ENCODE data around the gene CLEC4G.

The CLEC4G gene

DNA sequence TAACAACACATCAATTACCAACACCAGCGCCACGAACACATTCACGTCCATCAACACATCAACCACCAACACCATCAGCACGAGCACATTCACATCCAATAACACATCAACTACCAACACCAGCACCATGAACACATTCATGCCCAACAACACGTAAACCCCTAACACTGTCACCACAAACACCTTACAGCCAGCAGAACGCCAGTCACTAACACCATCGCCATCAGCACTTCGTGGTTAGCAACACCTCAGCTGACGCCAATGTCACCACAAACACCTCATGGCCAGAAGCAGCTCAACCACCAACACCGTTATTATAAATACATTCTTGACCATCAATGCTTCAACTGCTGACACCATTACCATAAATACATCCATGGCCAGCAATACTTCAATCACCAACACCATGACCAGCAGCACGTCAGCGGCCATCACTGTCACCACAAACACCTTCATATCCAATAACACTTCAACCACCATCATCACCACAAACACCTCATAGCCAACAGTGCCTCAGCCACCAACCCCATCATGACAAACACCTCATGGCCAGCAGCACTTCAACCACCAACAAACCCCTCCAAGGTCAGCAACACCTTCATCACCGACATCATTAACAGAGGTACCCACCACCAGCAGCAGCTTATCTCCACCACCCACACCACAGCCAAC lies 39.4 kb downstream of the CLEC4G start:
- H3K4me3 ChIP-seq (ENCODE audit: insufficient read depth, low read length, poor library complexity, severe bottlenecking), result no peak overlapping the region
- no peaks in the 10 kb centered on the region for H3K9me2 ChIP-seq (replicated peaks; ENCODE audit: insufficient read depth, low read length)
- no peaks in the 10 kb centered on the region for H4K20me1 ChIP-seq (ENCODE audit: low read depth, low read length)
- no peaks in the 10 kb centered on the region for H3F3A ChIP-seq (ENCODE audit: insufficient read depth)
- H3K9me3 ChIP-seq (ENCODE audit: insufficient read depth, low read length), result no peaks in the 10 kb centered on the region
- H3K79me2 ChIP-seq (ENCODE audit: insufficient read depth, low read length), result no peaks in the 10 kb centered on the region
- no peak overlapping the region for H2AFZ ChIP-seq (ENCODE audit: low read depth, low read length, severe bottlenecking)
- no peak overlapping the region for H3K27ac ChIP-seq (ENCODE audit: low read depth, low read length)
- no peak overlapping the region for H3K4me2 ChIP-seq (ENCODE audit: low read depth, low read length, poor library complexity, severe bottlenecking)
- H3K9ac ChIP-seq (ENCODE audit: low read length), result no peak overlapping the region
- H3K27me3 ChIP-seq (ENCODE audit: low read length), result no peaks in the 10 kb centered on the region
- no peaks in the 10 kb centered on the region for H3K36me3 ChIP-seq (ENCODE audit: low read length)
- TF ChIP-seq EZH2phosphoT487 (conservative IDR thresholded peaks at IDR 0.05; ENCODE audit: low read length), result no peak
- TF ChIP-seq, protein P1, sequence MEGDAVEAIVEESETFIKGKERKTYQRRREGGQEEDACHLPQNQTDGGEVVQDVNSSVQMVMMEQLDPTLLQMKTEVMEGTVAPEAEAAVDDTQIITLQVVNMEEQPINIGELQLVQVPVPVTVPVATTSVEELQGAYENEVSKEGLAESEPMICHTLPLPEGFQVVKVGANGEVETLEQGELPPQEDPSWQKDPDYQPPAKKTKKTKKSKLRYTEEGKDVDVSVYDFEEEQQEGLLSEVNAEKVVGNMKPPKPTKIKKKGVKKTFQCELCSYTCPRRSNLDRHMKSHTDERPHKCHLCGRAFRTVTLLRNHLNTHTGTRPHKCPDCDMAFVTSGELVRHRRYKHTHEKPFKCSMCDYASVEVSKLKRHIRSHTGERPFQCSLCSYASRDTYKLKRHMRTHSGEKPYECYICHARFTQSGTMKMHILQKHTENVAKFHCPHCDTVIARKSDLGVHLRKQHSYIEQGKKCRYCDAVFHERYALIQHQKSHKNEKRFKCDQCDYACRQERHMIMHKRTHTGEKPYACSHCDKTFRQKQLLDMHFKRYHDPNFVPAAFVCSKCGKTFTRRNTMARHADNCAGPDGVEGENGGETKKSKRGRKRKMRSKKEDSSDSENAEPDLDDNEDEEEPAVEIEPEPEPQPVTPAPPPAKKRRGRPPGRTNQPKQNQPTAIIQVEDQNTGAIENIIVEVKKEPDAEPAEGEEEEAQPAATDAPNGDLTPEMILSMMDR (IDR thresholded peaks at IDR 0.05; ENCODE audit: insufficient read depth, low read length, poor library complexity, severe bottlenecking), result no peak

DNA sequence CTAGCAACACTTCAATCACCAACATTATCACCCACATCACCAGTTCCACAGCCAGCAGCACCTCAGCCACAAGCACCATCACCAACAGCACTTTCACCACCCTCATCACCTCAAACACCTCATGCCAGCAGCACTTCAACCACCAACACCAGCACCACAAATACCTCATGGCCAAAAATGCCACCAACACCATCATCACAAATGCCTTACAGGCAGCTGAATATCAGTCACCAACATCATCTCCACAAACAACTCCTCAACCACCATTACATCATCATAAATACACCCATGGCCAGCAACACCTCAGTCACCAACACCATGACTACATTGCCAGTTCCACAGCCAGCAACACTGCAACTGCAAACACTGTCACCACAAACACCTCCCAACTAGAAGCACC lies 40.4 kb downstream of the CLEC4G start:
- Histone ChIP-seq H3K4me2 (ENCODE audit: low read depth, low read length, poor library complexity, severe bottlenecking) (no peak overlapping the region), H3K36me3 (ENCODE audit: low read length) (no peaks in the 10 kb centered on the region), H4K20me1 (ENCODE audit: low read depth, low read length) (no peaks in the 10 kb centered on the region)

DNA sequence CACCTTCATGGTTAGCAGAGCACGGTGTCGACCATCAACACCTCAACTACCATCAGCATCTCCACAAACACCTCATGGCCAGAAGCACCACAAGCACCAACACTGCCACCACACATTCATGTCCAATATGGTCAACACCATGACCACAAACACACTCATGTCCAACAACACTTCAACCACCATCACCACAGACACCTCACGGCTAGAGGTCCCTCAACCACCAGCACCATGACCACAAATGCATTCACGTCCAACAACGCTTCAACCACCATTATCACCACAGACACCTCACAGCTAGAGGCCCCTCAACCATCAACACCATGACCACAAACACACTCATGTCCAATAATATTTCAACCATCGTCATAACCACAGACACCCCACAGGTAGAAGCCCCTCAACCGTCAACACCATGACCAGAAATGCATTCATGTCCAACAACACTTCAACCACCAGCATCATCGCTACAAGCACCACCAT lies 41.1 kb downstream of the CLEC4G start:
- H3K4me2 ChIP-seq (ENCODE audit: low read depth, low read length, poor library complexity, severe bottlenecking), result no peak overlapping the region
- no peak overlapping the region for H3K27ac ChIP-seq (ENCODE audit: low read depth, low read length)
- H3K9ac ChIP-seq (ENCODE audit: low read length), result no peak overlapping the region
- H4K20me1 ChIP-seq (ENCODE audit: low read depth, low read length), result no peaks in the 10 kb centered on the region
- no peak overlapping the region for H3K4me3 ChIP-seq (ENCODE audit: insufficient read depth, low read length, poor library complexity, severe bottlenecking)
- no peak for TF ChIP-seq EZH2phosphoT487 (conservative IDR thresholded peaks at IDR 0.05; ENCODE audit: low read length)
- TF ChIP-seq, protein P1 (IDR thresholded peaks at IDR 0.05; ENCODE audit: insufficient read depth, low read length, poor library complexity, severe bottlenecking), result no peak
- H2AFZ ChIP-seq (ENCODE audit: low read depth, low read length, severe bottlenecking), result no peak overlapping the region
- no peaks in the 10 kb centered on the region for H3K36me3 ChIP-seq (ENCODE audit: low read length)
- no peaks in the 10 kb centered on the region for H3K9me3 ChIP-seq (ENCODE audit: insufficient read depth, low read length)
- H3K9me2 ChIP-seq (replicated peaks; ENCODE audit: insufficient read depth, low read length), result no peaks in the 10 kb centered on the region
- H3F3A ChIP-seq (ENCODE audit: insufficient read depth), result no peaks in the 10 kb centered on the region
- no peaks in the 10 kb centered on the region for H3K27me3 ChIP-seq (ENCODE audit: low read length)
- no peaks in the 10 kb centered on the region for H3K79me2 ChIP-seq (ENCODE audit: insufficient read depth, low read length)

More for the DNA sequence above, 40.4 kb downstream of the CLEC4G start:
- H2AFZ ChIP-seq (ENCODE audit: low read depth, low read length, severe bottlenecking), result no peak overlapping the region
- H3K9me3 ChIP-seq (ENCODE audit: insufficient read depth, low read length), result no peaks in the 10 kb centered on the region
- H3K27me3 ChIP-seq (ENCODE audit: low read length), result no peaks in the 10 kb centered on the region
- no peaks in the 10 kb centered on the region for H3K9me2 ChIP-seq (replicated peaks; ENCODE audit: insufficient read depth, low read length)
- H3F3A ChIP-seq (ENCODE audit: insufficient read depth), result no peaks in the 10 kb centered on the region
- no peaks in the 10 kb centered on the region for H3K79me2 ChIP-seq (ENCODE audit: insufficient read depth, low read length)
- no peak overlapping the region for H3K9ac ChIP-seq (ENCODE audit: low read length)
- no peak overlapping the region for H3K27ac ChIP-seq (ENCODE audit: low read depth, low read length)
- H3K4me3 ChIP-seq (ENCODE audit: insufficient read depth, low read length, poor library complexity, severe bottlenecking), result no peak overlapping the region
- no peak for TF ChIP-seq EZH2phosphoT487 (conservative IDR thresholded peaks at IDR 0.05; ENCODE audit: low read length)
- TF ChIP-seq, protein P1 (IDR thresholded peaks at IDR 0.05; ENCODE audit: insufficient read depth, low read length, poor library complexity, severe bottlenecking), result no peak

Data from SU-DHL-6 (cell line).